Suppressor macrophage treated with lipopolysaccharide for 1 hour (primary cell): ENCODE data around the gene RAPGEF6.
A peak's percentile ranks its signal among the peaks of the same experiment; 100 is the strongest.

Experiments used
- DNase-seq, 3 donors: peaks; one replicate each; pipeline ENCODE4 v3.0.0-alpha.2; 2020 to 2022

The RAPGEF6 gene

GRCh38 chr5:131605086-131605485, 29.9 kb downstream of the RAPGEF6 start:
- DNase-seq: no peak

GRCh38 chr5:131595088-131596033, 39.7 kb downstream of the RAPGEF6 start:
- peak in 2 of 3 donors; percentile 3 to 9 for DNase-seq

GRCh38 chr5:131593921-131594320, 41.1 kb downstream of the RAPGEF6 start:
- DNase-seq: no peak

- DNase-seq: peak in 1 of 3 donors; percentile 8
Measured at GRCh38 chr5:131593436-131593835, 41.6 kb downstream of the RAPGEF6 start.

GRCh38 chr5:131589510-131590348, 45.3 kb downstream of the RAPGEF6 start:
- peak; percentile 31 to 60 (median 57) for DNase-seq

DNA sequence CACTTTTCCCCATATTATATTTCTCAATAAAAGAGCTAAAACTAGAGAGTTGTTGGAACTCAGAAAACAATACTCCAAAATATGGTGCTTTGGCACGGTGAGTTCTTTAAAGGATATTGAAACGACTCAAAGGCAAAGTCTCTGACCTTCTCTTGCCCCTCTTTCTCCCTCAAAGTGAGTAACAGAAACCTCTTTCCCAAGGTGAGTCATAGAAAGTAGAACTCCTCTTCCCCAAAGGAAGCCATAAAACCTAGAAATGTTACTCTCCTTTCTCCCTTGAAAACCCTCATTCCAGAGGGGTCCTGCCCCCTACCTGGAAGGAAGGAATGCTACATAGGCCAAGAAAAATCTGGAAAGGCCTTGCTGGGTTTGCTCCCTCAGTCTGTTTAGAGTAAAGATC, 47.5 kb downstream of the RAPGEF6 start:
- DNase-seq: peak in 1 of 3 donors; percentile 12

- no peak for DNase-seq
Measured at GRCh38 chr5:131581702-131582101, 53.3 kb downstream of the RAPGEF6 start.

- no peak for DNase-seq
Measured at GRCh38 chr5:131579917-131580671, 54.9 kb downstream of the RAPGEF6 start.

- DNase-seq: no peak
Measured at GRCh38 chr5:131575660-131576227, 59.3 kb downstream of the RAPGEF6 start.

- DNase-seq: no peak
Measured at GRCh38 chr5:131571669-131572168, 63.3 kb downstream of the RAPGEF6 start.

DNA sequence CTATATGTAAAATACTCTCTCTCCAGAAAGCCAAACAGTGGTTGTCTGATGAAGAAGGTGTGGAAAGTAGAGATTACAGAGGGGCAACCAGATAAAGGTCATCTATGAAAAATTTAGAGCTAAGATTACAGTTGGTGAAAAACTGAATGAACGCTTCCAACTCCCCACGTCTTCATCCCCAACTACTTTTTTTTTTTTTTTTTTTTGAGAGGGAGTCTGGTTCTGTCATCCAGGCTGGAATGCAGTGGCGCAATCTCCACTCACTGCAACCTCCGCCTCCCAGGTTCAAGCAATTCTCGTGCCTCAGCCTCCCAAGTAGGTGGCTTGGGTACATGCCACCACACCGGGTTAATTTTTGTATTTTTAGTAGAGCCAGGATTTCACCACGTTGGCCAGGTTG, 64.3 kb downstream of the RAPGEF6 start:
- DNase-seq: no peak

- DNase-seq: no peak
Measured at GRCh38 chr5:131564229-131564652, 70.8 kb downstream of the RAPGEF6 start.

DNA sequence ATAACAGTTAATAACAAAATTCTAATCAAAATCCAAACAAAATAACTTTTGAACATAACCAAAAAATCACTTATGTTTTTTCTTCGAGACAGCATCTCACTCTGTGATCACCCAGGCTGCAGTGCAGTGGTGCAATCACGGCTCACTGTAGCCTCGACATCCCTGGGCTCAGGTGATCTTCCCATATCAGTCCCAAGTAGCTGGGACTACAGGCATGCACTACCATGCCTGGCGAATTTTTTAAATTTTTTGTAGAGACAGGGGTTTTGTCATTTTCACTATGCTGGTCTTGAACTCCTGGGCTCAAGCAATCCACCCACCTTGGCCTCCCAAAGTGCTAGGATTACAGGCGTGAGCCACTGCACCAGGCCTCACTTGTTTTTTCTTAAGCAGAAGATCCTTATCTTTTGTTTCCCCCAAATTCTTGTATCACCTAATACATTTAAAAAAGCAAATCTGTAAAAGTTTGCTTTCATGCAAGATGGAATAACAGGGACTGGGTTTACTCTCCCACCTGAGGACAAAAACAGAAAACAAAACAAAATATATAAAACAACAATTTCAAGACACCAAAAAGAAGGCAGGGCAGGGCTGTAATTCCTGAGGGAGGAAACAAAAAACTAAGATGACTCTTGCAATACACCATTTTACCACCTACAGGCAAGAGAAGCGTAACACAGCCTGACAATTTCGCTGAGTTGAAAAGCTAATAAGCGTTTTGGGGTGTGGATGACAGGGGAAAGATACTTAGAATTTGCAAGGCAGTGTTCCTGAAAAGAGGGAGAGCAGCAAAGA, 71.4 kb downstream of the RAPGEF6 start:
- no peak for DNase-seq

- DNase-seq: no peak
Measured at GRCh38 chr5:131550606-131551005, 84.4 kb downstream of the RAPGEF6 start.

DNA sequence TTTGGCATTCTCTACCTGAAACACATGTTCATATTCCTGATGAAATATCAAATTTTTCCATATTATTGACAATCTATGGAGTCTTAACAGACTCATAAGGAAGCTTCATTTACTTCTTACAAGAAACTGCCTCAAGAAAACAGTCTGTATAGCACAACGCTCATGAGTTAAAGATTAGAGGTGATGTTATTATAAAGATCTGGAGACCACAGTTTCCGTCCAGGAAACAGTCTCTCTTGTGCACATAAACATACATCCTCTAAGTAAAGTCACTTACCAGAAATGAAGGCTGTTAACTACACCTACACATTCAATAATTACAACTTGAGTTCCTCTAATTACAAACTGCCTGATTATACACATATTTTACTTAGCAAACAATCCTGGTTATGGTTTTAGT, 86.9 kb downstream of the RAPGEF6 start:
- DNase-seq: no peak

GRCh38 chr5:131545845-131546244, 89.2 kb downstream of the RAPGEF6 start:
- DNase-seq: no peak

DNA sequence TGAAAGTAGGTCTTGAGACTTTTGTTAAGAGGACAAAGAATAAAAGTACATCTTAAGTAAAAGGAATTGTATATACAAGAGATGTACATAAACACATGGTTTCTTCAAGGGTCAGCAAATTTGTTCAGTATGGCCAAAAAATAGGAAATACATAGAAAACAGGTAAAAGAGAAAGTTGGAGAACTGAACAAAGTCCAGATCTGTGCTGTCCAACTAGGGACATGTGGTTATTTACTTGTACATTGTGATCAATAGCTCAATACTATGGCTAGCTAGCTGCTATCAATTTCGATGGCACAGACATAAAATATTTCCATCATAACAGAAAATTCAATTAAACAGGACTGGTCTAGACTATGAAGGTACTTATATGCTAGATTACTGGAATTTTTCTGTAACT, 92.3 kb downstream of the RAPGEF6 start:
- DNase-seq: no peak

DNA sequence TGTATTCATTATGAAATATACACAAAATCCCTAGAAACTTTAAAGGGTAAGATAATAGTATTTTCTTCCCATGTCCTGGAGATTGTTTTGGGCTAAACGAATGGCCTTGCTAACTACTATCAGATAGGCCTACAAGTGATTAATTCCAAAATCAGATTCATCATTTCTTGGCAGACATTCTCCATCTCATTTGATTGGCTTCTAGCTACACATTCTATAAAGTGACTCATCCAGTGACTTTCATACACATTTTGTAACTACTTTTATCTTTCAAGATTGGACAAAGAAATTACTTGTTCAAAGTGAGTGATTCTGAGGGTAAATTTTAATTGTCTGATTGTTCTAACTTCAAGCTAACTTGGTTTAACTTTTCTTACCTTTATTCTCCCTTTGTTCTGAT, 93.3 kb downstream of the RAPGEF6 start:
- DNase-seq: no peak

DNA sequence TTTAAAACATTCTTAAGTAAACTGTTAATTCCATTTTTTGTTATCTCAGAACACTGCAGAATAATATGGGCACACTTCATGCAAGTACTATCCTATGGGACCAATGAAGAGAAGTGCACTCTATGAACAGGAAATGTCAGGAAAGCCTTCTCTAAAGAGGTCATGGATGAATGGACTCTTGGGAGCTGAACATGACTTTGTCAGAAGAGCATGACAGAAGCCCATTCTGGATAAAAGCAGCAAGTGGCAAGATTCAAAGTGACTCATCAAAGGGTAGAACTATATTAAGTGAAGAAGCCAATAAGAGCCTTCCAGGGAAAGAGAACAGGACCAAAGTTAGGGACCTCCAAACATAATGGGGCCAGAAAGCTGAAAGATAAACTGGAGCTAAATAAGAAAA, 94.0 kb downstream of the RAPGEF6 start:
- no peak for DNase-seq

GRCh38 chr5:131539251-131539650, 95.8 kb downstream of the RAPGEF6 start:
- DNase-seq: no peak

- DNase-seq: peak; percentile 53 to 86 (median 85)
Measured at GRCh38 chr5:131538177-131538593, 96.8 kb downstream of the RAPGEF6 start.
